Measurements from ENCODE around the gene LURAP1L.

- TF ChIP-seq NR1H2 (CRISPR knock-in tag; IDR thresholded peaks at IDR 0.05) = no peak
- no peak for TF ChIP-seq CTCF (IDR thresholded peaks at IDR 0.05)
- TF ChIP-seq PREB (CRISPR knock-in tag; IDR thresholded peaks at IDR 0.05; ENCODE audit: borderline replicate concordance) = no peak
- TF ChIP-seq PRDM15 (CRISPR knock-in tag; IDR thresholded peaks at IDR 0.05) = no peak
- no peak for TF ChIP-seq ZNF512 (CRISPR knock-in tag; IDR thresholded peaks at IDR 0.05; ENCODE audit: borderline replicate concordance)
- no peak for TF ChIP-seq USF2 (CRISPR knock-in tag; IDR thresholded peaks at IDR 0.05)
- no peak for TF ChIP-seq TEAD4 (CRISPR knock-in tag; IDR thresholded peaks at IDR 0.05)
- no peak for TF ChIP-seq CREB1 (CRISPR knock-in tag; IDR thresholded peaks at IDR 0.05)
- no peak for TF ChIP-seq NR2C2 (CRISPR knock-in tag; IDR thresholded peaks at IDR 0.05)
- TF ChIP-seq ELF4 (CRISPR knock-in tag; IDR thresholded peaks at IDR 0.05; ENCODE audit: low read depth) = no peak
Observed at GRCh38 chr9:12813960-12814876, 39.4 kb downstream of the LURAP1L start.

Measured in WTC11 (cell line).